Natural killer cell treated with Interleukin-12 subunit alpha and Interleukin-12 subunit beta and Interleukin-15 and Interleukin-18, amount 100 ng/mL, for 72 hours (primary cell): ENCODE measurements around the gene EIF3B. TPM values are rescaled to one million over a fixed set of nuclear protein-coding genes. Genes with fewer than 3 reads are reported as not detected.

Experiments
- ATAC-seq, 2 donors: fragments of 150-1000 bp; cut with Tn5 transposase in 1 of 2; sonication (Bioruptor Pico), chemical (Tn5 transposase) in 1 of 2; 2 replicates each; pipeline ENCODE4 v1.10.0; 2021
- DNase-seq: peaks from one replicate; pipeline ENCODE4 v3.0.0; 2022; ENCODE audit warnings: low spot score
- H3K27ac Mint-ChIP-seq, 2 donors: 1 replicate in 1 of 2; 2 replicates in 1 of 2; pipeline ENCODE4 v1.8.0; 2022; ENCODE audit warnings: mixed read lengths in 2 of 2, mild to moderate bottlenecking in 1 of 2, moderate library complexity in 1 of 2
- H3K27me3 Mint-ChIP-seq, 2 donors: 1 replicate in 1 of 2; 2 replicates in 1 of 2; pipeline ENCODE4 v1.8.0; 2022; ENCODE audit warnings: mixed read lengths in 2 of 2
- H3K36me3 Mint-ChIP-seq: one replicate; pipeline ENCODE4 v1.8.0; 2022; ENCODE audit warnings: mixed read lengths
- H3K4me1 Mint-ChIP-seq, 2 donors: 1 replicate in 1 of 2; 2 replicates in 1 of 2; pipeline ENCODE4 v1.8.0; 2022; ENCODE audit warnings: low read depth in 2 of 2, mixed read lengths in 2 of 2, mild to moderate bottlenecking in 1 of 2
- H3K4me3 Mint-ChIP-seq: one replicate; pipeline ENCODE4 v1.8.0; 2022; ENCODE audit warnings: mixed read lengths
- H3K9me3 Mint-ChIP-seq: 2 replicates; pipeline ENCODE4 v1.8.0; 2022; ENCODE audit warnings: mixed read lengths
- total RNA-seq, 2 donors: library from RNA; stranded (reverse); gene quantifications; one replicate each; pipeline ENCODE4 v1.2.3, GENCODE V29; 2022

Gene EIF3B
- total RNA-seq, 2 donors from 2014 or later = 229 to 348 TPM

DNA sequence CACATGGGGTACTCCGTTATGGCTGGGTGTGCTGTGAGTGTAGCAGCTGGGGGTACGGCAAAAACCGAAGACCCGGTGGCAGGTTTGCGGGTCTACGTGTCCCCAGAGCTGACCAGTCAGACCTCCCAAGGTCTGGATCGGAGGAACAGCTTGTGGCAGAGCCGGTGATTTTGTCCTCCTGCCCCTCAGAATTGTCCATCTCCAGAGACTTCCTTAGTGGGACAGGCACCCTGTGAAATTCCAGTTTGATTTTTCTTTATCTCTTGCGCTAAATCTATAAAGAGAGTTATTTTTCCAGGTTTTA lies 1.0 kb downstream of the EIF3B start:
- no peak for ATAC-seq
- Mint-ChIP-seq H3K4me3 (peak overlapping the region; percentile 89), H3K27ac (peak overlapping the region; percentile 58 to 80), H3K4me1 (peaks cover 31 to 34% of the 10 kb centered on the region in 2 donors), H3K36me3 (peaks cover 12% of the 10 kb centered on the region), H3K9me3 (no peaks in the 10 kb centered on the region), H3K27me3 (no peaks in the 10 kb centered on the region)
- no peak for DNase-seq

DNA sequence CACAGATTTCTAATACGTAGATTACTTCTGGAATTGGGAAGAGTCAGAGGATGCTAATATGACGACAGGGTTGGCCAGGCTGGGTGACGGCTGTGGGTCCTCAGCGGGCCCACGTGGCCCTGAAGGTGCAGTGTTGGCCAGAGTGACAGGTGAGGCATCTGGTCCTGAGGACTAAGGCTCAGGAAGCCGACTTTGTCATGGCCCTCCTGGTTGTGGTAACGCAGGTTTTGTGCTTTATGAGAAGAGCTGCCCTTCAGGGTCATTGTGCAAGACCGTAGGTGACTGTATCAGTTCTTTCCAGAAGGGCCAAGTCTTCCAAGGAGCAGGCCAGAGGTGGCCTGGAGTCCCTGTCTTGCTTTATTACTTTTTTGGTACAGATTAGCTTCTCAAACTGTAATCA lies 2.5 kb downstream of the EIF3B start:
- Mint-ChIP-seq H3K27ac (peak overlapping the region; percentile 8 to 20), H3K4me3 (peak overlapping the region; percentile 52), H3K4me1 (peaks cover 33 to 36% of the 10 kb centered on the region in 2 donors), H3K36me3 (peaks cover 12% of the 10 kb centered on the region), H3K9me3 (no peaks in the 10 kb centered on the region), H3K27me3 (no peaks in the 10 kb centered on the region)
- DNase-seq (no peak), ATAC-seq (no peak)

DNA sequence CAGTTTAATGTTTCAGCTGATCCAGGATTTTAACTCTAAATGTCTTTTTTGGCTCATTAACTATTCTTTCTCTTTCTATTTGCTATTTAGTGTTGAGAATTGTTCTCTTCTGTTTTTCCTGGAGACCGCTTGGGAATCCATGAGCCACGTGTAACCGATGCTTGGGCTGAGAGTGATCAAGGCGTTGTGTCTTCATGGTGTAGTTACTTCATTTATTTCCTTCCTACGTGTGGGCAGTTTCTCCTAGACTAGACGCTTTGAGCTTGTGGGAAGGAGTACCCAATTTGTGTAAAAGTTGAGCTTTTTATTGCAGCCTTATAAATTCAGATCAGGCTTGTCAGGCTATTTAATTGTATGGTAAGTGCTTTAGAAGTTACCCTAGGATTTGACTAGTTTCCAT lies 2.9 kb downstream of the EIF3B start:
- Mint-ChIP-seq H3K4me3 (peak overlapping the region; percentile 52), H3K36me3 (peaks cover 12% of the 10 kb centered on the region), H3K4me1 (peaks cover 37 to 40% of the 10 kb centered on the region in 2 donors), H3K27ac (peak overlapping the region; percentile 8 to 20), H3K27me3 (no peaks in the 10 kb centered on the region), H3K9me3 (no peaks in the 10 kb centered on the region)
- DNase-seq (no peak), ATAC-seq (no peak)

DNA sequence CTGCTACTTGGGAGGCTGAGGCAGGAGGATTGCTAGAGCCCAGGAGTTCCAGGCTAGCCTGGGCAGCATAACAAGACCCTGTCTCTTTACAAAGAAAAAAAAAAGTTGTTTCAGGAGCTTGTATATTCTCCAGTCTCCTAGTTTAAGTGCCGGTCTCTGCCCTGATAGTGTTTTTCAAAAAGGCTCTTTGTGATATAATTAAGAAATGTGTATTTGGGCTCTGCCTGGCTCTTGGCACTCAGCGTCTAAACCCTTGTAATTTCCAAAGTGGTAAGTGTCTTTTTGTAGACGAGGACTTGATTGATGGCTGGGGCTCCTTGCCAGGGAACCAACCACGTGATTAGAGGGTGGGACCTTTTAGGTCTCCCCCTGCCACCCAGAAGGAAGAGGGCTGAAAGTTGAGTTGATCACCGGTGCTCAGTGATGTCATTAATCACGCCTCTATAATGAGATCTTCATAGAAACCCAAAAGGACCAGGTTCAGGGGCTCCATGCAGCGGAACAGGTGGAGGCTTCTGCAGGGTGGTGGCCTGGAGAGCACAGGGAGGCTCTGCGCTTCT lies 4.4 kb downstream of the EIF3B start:
- Mint-ChIP-seq H3K4me3 (no peak overlapping the region), H3K36me3 (peaks cover 12% of the 10 kb centered on the region), H3K9me3 (no peaks in the 10 kb centered on the region), H3K4me1 (peaks cover 42 to 48% of the 10 kb centered on the region in 2 donors), H3K27me3 (no peaks in the 10 kb centered on the region), H3K27ac (no peak overlapping the region)
- ATAC-seq = no peak
- no peak for DNase-seq

DNA sequence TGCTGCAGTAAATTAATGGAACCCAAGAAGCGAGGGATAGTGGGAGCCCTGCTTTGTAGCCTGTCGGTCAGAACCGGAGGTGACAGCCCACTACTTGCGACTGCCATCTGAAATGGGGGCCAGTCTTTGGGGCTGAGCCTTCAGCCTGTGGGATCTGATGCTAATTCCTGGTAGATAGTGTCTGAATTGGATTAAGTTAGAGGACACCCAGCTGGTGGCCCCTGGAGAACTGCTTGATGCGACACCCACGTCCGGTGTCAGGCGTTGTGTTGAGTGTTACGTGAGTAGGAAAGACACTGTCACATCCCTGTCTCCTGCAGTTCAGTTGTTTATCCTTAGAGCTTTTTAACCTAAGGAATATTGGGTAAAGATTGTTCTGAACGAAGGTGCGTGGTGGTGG lies 5.0 kb downstream of the EIF3B start:
- H3K4me3 Mint-ChIP-seq = no peak overlapping the region
- ATAC-seq (no peak), DNase-seq (no peak)
- peak overlapping the region in 1 of 2 donors; percentile 19 for H3K27ac Mint-ChIP-seq
- peaks cover 42 to 48% of the 10 kb centered on the region in 2 donors for H3K4me1 Mint-ChIP-seq
- H3K36me3 Mint-ChIP-seq = peaks cover 17% of the 10 kb centered on the region
- no peaks in the 10 kb centered on the region for H3K27me3 Mint-ChIP-seq
- H3K9me3 Mint-ChIP-seq = no peaks in the 10 kb centered on the region

DNA sequence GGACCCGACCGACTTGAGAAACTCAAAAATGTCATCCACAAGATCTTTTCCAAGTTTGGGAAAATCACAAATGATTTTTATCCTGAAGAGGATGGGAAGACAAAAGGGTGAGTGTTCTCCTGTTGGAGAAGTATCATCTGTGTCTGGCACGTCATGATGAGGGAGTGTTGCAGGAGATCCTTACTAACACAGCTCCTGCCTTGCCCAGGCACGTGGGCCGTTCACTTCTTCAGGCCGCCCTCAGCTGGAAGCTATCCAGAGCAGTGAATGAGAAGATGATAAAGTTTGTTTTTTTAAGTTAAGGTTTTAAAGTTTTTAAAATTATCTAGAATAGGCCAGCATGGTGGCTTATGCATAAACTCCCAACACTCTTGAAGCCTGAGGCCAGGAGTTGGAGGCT lies 6.2 kb downstream of the EIF3B start:
- H3K27me3 Mint-ChIP-seq = no peaks in the 10 kb centered on the region
- H3K36me3 Mint-ChIP-seq = peaks cover 22% of the 10 kb centered on the region
- ATAC-seq (no peak), DNase-seq (no peak)
- H3K4me1 Mint-ChIP-seq = peaks cover 42 to 53% of the 10 kb centered on the region in 2 donors
- no peak overlapping the region for H3K4me3 Mint-ChIP-seq
- H3K9me3 Mint-ChIP-seq = no peaks in the 10 kb centered on the region
- H3K27ac Mint-ChIP-seq = no peak overlapping the region

DNA sequence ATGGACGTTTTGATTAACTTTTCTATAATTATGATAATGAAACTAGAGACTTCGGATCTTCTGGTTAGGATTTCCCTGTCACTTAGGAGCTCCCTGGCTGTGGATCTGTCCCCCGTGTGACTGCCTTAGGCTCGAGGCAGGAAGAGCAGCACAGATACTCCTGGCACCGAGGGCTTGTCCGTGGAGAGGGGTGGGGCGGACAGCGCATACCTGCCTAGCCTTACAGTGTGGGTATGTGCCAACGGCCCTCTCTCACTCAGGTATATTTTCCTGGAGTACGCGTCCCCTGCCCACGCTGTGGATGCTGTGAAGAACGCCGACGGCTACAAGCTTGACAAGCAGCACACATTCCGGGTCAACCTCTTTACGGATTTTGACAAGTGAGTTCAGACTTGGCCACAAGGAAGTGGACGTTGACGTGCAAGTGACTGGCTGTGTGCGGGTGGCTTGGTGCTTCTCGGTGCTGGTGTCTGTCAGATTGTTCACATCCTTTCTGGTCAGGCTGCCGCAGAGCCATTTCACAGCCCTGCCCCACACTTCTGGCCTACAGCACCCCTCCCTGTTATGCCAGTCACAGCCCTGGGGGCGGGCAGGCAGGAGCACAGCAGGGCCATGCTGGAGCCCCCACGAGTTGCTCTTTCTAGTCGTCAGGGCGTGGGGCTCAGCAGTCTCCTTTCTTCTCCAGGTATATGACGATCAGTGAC lies 7.9 kb downstream of the EIF3B start:
- DNase-seq (no peak), ATAC-seq (peak; percentile 80 to 91)
- H3K4me3 Mint-ChIP-seq = peak overlapping the region; percentile 60
- no peaks in the 10 kb centered on the region for H3K27me3 Mint-ChIP-seq
- H3K4me1 Mint-ChIP-seq = peaks cover 34 to 47% of the 10 kb centered on the region in 2 donors
- peaks cover 15% of the 10 kb centered on the region for H3K36me3 Mint-ChIP-seq
- H3K27ac Mint-ChIP-seq = peak overlapping the region; percentile 44 to 87
- H3K9me3 Mint-ChIP-seq = no peaks in the 10 kb centered on the region

DNA sequence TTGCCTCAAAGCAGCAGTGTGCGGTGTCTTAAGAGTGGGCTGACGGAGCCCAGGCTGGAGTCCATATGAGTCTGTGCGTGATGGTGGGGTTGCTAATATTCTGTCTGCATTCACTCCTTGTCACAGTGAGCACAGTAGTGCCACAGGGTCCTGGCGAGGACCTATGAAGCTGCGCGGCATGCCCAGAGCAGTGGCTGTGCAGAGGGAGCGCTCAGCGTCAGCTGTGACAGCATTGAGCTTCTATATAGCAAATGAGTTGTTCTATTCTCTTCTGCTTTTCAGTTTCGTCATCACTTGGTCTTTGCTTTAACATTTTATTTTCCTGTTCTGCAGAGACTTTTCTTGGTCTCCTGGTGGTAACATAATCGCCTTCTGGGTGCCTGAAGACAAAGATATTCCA lies 14.5 kb downstream of the EIF3B start:
- H3K4me1 Mint-ChIP-seq = peaks cover 0 to 12% of the 10 kb centered on the region in 2 donors

DNA sequence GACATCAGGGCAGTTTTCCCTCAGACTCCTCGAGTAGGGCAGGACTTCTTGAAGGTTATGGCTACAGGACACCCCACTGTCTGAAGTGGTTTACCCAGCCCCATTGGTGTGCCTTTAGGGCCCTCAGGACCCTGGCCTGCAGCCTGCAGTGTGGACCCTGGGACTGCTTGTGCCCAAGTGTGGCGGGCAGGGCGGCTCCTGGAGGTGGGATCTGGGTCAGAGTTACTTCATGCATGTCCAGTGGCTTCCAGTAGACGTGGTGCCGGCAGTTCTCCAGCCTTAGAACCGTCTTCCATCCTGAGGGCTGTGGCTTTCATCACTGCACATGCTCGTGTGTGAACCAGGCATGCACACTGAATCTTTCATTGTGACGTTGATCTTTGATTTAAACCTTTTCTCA lies 16.7 kb downstream of the EIF3B start:
- H3K27ac Mint-ChIP-seq = no peak overlapping the region

More for the DNA sequence above, 14.5 kb downstream of the EIF3B start:
- DNase-seq (no peak), ATAC-seq (no peak)
- Mint-ChIP-seq H3K27me3 (no peaks in the 10 kb centered on the region), H3K4me3 (no peak overlapping the region), H3K27ac (no peak overlapping the region), H3K36me3 (peaks cover 32% of the 10 kb centered on the region), H3K9me3 (no peaks in the 10 kb centered on the region)

DNA sequence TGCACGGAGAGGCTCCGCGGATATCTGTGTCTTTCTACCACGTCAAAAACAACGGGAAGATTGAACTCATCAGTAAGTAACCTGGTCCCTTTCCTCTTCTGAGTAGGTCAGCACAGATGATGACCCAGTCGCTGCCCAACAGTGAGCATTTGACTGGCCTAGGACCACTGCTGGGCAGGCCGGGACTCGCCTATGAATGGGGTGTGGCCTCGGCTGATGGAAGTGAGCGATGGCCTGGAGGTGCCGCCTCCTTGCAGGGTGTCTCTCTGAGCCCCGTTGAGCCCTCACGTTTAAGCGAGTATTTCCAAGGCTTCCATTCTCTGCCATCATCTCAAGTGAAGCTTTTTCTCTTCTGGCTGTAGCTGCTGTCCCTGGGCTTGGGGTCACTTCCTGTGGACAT lies 18.1 kb downstream of the EIF3B start:
- DNase-seq = peak; percentile 38
- no peaks in the 10 kb centered on the region for H3K9me3 Mint-ChIP-seq
- H3K36me3 Mint-ChIP-seq = peaks cover 38% of the 10 kb centered on the region
- no peaks in the 10 kb centered on the region for H3K27me3 Mint-ChIP-seq
- no peak overlapping the region for H3K4me3 Mint-ChIP-seq
- H3K27ac Mint-ChIP-seq = no peak overlapping the region
- peaks cover 10 to 15% of the 10 kb centered on the region in 2 donors for H3K4me1 Mint-ChIP-seq
- peak in 1 of 2 donors; percentile 34 for ATAC-seq

More for the DNA sequence above, 16.7 kb downstream of the EIF3B start:
- H3K4me1 Mint-ChIP-seq = peaks cover 5 to 9% of the 10 kb centered on the region in 2 donors
- H3K9me3 Mint-ChIP-seq = no peaks in the 10 kb centered on the region
- no peak overlapping the region for H3K4me3 Mint-ChIP-seq
- ATAC-seq (no peak), DNase-seq (peak; percentile 20)
- peaks cover 31% of the 10 kb centered on the region for H3K36me3 Mint-ChIP-seq
- no peaks in the 10 kb centered on the region for H3K27me3 Mint-ChIP-seq

DNA sequence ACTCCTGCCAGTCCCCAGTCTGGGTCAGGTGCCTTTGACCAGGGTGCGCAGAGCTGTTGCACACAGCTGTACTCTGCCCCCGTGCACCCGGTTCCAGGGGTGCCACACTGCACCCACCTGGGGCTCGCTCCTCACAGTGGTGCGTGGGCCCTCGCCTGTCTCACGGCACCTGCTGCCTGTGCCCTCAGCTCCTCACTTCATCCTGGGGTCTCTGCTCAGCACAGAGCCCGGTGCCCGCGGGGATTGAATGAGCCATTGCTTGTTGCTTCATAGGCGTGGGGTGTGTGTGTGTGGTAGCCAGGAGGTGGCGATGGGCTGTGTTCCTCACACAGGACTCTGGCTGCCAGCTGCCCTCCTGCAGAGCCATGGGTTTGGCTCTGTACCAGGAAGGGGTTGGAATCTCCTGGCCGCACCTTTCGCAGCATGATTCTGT lies 18.5 kb downstream of the EIF3B start:
- H3K36me3 Mint-ChIP-seq = peaks cover 40% of the 10 kb centered on the region
- ATAC-seq = peak; percentile 11 to 32
- no peak overlapping the region for H3K27ac Mint-ChIP-seq
- H3K4me3 Mint-ChIP-seq = no peak overlapping the region
- H3K9me3 Mint-ChIP-seq = no peaks in the 10 kb centered on the region
- peaks cover 10 to 17% of the 10 kb centered on the region in 2 donors for H3K4me1 Mint-ChIP-seq
- H3K27me3 Mint-ChIP-seq = no peaks in the 10 kb centered on the region
- DNase-seq = peak; percentile 41

DNA sequence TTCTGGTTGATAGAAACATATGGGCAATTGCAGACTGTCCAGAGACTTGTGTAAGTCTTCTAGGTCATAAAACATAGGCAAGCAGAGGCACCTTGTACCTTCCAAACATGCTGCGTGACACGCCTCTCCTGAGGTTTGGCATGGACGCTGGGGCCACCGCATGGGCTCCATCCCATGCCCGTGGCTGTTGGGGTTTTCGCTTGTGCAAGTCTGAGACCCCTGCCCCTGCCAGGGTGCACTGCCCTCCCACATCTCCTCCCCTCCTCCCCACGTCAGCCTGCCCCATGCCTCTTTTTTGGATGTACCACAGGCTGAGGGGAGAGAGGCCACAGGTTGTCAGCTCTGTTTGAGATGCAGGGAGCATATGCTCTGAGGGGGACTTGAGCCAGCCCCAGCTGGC lies 19.0 kb downstream of the EIF3B start:
- Mint-ChIP-seq H3K9me3 (no peaks in the 10 kb centered on the region), H3K36me3 (peaks cover 42% of the 10 kb centered on the region), H3K27ac (no peak overlapping the region), H3K27me3 (no peaks in the 10 kb centered on the region), H3K4me3 (no peak overlapping the region), H3K4me1 (peaks cover 14 to 21% of the 10 kb centered on the region in 2 donors)
- no peak for ATAC-seq
- DNase-seq = no peak

DNA sequence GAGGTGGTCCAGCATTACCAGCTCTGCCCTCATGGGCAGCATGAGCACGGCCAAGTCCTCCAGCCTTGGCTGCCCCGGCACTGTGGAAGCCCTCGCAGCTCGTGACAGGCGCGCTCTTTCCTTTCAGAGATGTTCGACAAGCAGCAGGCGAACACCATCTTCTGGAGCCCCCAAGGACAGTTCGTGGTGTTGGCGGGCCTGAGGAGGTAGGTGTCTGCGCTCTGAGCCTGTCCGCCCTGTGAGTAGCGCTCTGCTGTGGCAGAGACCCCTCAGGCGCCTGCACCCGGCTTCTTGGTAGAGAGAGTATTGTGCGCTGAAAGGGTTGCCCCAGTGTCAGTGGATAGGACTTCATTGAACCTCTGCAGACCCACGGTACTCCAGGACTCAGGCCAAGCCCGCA lies 19.8 kb downstream of the EIF3B start:
- Mint-ChIP-seq H3K27me3 (no peaks in the 10 kb centered on the region), H3K4me3 (no peak overlapping the region), H3K27ac (no peak overlapping the region), H3K36me3 (peaks cover 35% of the 10 kb centered on the region), H3K4me1 (peaks cover 14 to 21% of the 10 kb centered on the region in 2 donors), H3K9me3 (no peaks in the 10 kb centered on the region)
- DNase-seq = peak; percentile 40
- no peak for ATAC-seq

DNA sequence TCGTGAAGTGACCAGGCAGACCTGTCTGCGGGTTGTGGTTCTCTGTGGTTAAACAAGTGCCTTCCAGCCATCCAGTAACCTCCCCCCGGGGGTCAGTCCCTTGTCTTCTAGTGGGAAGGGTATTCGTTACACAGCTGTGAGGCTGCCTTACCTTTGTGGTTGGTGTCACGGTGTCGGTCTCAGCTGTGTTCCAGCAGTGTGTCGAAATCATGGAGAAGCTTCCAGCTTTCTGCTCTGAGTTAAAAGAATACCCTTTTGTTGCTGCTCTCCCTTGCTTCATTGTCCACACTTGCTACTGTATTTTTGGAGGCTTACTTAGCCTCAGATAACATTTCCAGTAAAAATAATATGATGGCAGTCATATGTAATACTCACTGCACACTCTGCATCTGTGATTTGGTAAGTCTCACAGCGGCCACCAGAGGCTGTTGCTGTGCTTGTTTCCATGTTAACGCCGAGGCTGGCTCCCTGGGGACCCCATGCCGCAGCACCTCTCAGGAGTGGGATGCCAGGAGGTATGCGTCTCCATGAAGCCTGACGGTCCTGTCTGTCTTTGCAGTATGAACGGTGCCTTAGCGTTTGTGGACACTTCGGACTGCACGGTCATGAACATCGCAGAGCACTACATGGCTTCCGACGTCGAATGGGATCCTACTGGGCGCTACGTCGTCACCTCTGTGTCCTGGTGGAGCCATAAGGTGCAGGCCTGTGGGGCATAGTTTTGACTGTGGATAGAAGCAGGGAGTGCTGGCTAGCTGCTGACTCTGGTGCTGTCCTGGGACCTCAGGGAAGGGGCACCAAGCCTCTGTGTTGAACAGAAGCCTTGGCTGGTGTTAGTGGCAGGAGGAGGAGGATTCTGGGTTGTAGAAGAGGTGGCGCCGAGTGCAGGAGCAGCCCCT lies 20.5 kb downstream of the EIF3B start:
- H3K27ac Mint-ChIP-seq = no peak overlapping the region
- H3K4me1 Mint-ChIP-seq = peaks cover 14 to 21% of the 10 kb centered on the region in 2 donors
- peak; percentile 22 for DNase-seq
- H3K36me3 Mint-ChIP-seq = peaks cover 34% of the 10 kb centered on the region
- no peak overlapping the region for H3K4me3 Mint-ChIP-seq
- H3K9me3 Mint-ChIP-seq = no peaks in the 10 kb centered on the region
- no peaks in the 10 kb centered on the region for H3K27me3 Mint-ChIP-seq
- no peak for ATAC-seq
